A204.1 (cell line): ENCODE measurements around the gene VIM.
A peak's percentile ranks its signal among the peaks of the same experiment; 100 is the strongest.

Source experiments
- FAIRE-seq: peaks from 2 replicates; lab custom pipeline; 2012; peaks lifted over from hg19 to GRCh38; lab: Jason Lieb, UNC

Gene VIM

GRCh38 chr10:17210361-17210760 is 17.7 kb upstream of the VIM start:
- peak; percentile 97 for FAIRE-seq

GRCh38 chr10:17212802-17213221 is 15.2 kb upstream of the VIM start:
- no peak for FAIRE-seq

GRCh38 chr10:17213646-17214349 is 14.2 kb upstream of the VIM start:
- no peak for FAIRE-seq

GRCh38 chr10:17214526-17214925 is 13.5 kb upstream of the VIM start:
- FAIRE-seq = no peak

GRCh38 chr10:17214971-17215781 is 12.9 kb upstream of the VIM start:
- FAIRE-seq = no peak

- no peak for FAIRE-seq
Measured at GRCh38 chr10:17215782-17216122, 12.3 kb upstream of the VIM start.

- peak; percentile 100 for FAIRE-seq
Measured at GRCh38 chr10:17216217-17216900, 11.7 kb upstream of the VIM start.

GRCh38 chr10:17216901-17217395 is 11.1 kb upstream of the VIM start:
- FAIRE-seq = no peak

- peak; percentile 76 for FAIRE-seq
Measured at GRCh38 chr10:17217631-17218232, 10.3 kb upstream of the VIM start.

- FAIRE-seq = peak; percentile 76
Measured at GRCh38 chr10:17219024-17219423, 9.0 kb upstream of the VIM start.

- peak; percentile 98 for FAIRE-seq
Measured at GRCh38 chr10:17220652-17221100, 7.4 kb upstream of the VIM start.

- FAIRE-seq = no peak
Measured at GRCh38 chr10:17222329-17222728, 5.7 kb upstream of the VIM start.

GRCh38 chr10:17225808-17226207 is 2.2 kb upstream of the VIM start:
- no peak for FAIRE-seq

GRCh38 chr10:17226891-17227303 is 1.1 kb upstream of the VIM start:
- no peak for FAIRE-seq

GRCh38 chr10:17227367-17228090 is 512 bp upstream of the VIM start:
- FAIRE-seq = no peak

GRCh38 chr10:17229016-17229716 is 1.1 kb downstream of the VIM start:
- FAIRE-seq = no peak

- FAIRE-seq = no peak
Measured at GRCh38 chr10:17229717-17229966, 1.6 kb downstream of the VIM start.

- FAIRE-seq = no peak
Measured at GRCh38 chr10:17229967-17230682, 2.1 kb downstream of the VIM start.

- FAIRE-seq = no peak
Measured at GRCh38 chr10:17231788-17232187, 3.7 kb downstream of the VIM start.

GRCh38 chr10:17232276-17232960 is 4.4 kb downstream of the VIM start:
- FAIRE-seq = no peak
